ENCODE results near the gene ZNF554. TPM values are rescaled to one million over a fixed set of nuclear protein-coding genes. Genes with fewer than 3 reads are reported as not detected.

Gene ZNF554
- total RNA-seq, 4 donors from 2014 or later: 2.1 to 5.3 (median 2.6) TPM

DNA sequence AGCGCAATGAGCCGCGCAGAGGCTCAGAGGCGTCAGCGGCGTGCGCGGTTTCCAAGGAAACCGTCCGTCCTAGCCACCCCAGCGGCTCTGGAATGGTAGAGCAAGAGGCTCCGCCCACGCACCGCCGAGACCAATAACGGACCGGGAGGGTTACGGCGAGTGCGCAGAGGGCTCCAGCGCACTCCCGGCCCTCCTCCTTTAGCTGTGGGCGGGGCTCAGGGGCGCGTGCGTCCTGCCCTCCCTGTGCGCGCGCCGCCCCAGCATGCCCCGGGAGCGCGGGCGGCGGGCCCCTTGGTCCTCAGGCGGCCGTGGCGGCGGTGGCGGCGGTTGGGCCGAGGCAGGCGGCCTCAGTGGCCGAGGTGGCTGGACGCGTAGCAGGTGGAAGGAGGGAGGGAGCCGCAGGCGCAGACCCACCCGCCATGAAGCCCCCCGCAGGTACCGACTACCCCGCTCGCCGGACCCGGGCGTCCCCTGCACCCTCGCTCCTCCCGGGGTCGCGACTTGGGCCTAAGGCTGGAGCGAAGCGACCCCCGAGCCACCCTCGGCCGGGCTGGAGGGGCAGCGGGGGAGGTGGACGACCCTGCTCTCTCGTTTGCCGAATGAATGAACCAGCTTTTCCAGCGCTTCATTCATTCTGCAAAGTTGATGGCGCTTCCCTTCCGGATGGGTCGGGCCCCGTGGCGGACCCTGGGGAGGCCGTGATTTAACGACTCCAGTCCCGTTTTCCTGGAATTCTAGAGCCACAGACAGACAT lies 34.2 kb upstream of the ZNF554 start, which contains the start of gene THOP1:
TSS of gene THOP1 (plus strand) at position 260 of the 754 bp plus-strand sequence. CDS start at position 420, 160 bp downstream.
- DNase-seq: peak; percentile 95 to 98
- H3K9me3 ChIP-seq: no peaks in the 10 kb centered on the region
- in situ Hi-C loops (cut with MboI; ENCODE audit: low sequenced_read_pairs in 4 of 4) (no loop called here), intact Hi-C loops (cut with DNase I; ENCODE audit: low total_unique reads) (loop anchor here (1.0 kb wide), 1 partner anchor 34 kb away; the partner anchor contains the start of gene ZNF554)
- peaks cover 41 to 45% of the 10 kb centered on the region in 2 donors for H3K4me1 ChIP-seq
- peak; percentile 80 to 83 for ATAC-seq
- peak; percentile 33 to 54 for TF ChIP-seq POLR2A (IDR thresholded peaks at IDR 0.05)
- TF ChIP-seq, protein P1, sequence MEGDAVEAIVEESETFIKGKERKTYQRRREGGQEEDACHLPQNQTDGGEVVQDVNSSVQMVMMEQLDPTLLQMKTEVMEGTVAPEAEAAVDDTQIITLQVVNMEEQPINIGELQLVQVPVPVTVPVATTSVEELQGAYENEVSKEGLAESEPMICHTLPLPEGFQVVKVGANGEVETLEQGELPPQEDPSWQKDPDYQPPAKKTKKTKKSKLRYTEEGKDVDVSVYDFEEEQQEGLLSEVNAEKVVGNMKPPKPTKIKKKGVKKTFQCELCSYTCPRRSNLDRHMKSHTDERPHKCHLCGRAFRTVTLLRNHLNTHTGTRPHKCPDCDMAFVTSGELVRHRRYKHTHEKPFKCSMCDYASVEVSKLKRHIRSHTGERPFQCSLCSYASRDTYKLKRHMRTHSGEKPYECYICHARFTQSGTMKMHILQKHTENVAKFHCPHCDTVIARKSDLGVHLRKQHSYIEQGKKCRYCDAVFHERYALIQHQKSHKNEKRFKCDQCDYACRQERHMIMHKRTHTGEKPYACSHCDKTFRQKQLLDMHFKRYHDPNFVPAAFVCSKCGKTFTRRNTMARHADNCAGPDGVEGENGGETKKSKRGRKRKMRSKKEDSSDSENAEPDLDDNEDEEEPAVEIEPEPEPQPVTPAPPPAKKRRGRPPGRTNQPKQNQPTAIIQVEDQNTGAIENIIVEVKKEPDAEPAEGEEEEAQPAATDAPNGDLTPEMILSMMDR (IDR thresholded peaks at IDR 0.05 in 4 of 5, conservative IDR thresholded peaks at IDR 0.05 in 1 of 5): no peak
- H3K36me3 ChIP-seq: no peaks in the 10 kb centered on the region
- H3K4me3 ChIP-seq: peak within 1 kb of the TSS; percentile 83 to 97 (median 87)
- H3K27ac ChIP-seq: peak within 1 kb of the TSS; percentile 68 to 78 (median 72)
- no peaks in the 10 kb centered on the region for H3K27me3 ChIP-seq

DNA sequence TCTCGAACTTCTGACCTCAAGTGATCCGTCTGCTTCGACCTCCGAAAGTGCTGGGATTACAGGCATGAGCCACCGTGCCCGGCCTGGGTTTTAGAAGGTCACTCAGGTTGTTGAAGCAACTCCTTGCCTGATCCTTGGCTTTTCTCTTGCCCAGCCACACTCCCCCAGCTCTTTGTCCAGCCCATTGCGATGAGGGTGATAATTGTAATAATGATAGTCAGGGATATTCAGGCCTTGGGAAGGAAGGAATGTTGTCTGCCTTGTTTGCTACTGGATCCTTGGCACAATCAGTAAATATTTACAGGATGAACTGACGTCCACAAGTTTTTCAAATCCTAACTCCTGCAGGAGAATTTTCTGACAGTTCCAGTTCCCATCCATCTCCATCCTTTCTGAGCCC lies 32.6 kb upstream of the ZNF554 start:
- intact Hi-C loops (cut with DNase I; ENCODE audit: low total_unique reads) (no loop called here), in situ Hi-C loops (cut with MboI; ENCODE audit: low sequenced_read_pairs in 4 of 4) (no loop called here)
- Histone ChIP-seq H3K27ac (no peak overlapping the region), H3K9me3 (no peaks in the 10 kb centered on the region), H3K36me3 (peaks cover 0 to 13% of the 10 kb centered on the region in 2 donors), H3K4me3 (no peak overlapping the region), H3K27me3 (no peaks in the 10 kb centered on the region), H3K4me1 (peaks cover 25 to 30% of the 10 kb centered on the region in 2 donors)
- DNase-seq (no peak), ATAC-seq (no peak)
- no peak for TF ChIP-seq POLR2A (IDR thresholded peaks at IDR 0.05)
- TF ChIP-seq, protein P1 (IDR thresholded peaks at IDR 0.05 in 4 of 5, conservative IDR thresholded peaks at IDR 0.05 in 1 of 5): no peak

DNA sequence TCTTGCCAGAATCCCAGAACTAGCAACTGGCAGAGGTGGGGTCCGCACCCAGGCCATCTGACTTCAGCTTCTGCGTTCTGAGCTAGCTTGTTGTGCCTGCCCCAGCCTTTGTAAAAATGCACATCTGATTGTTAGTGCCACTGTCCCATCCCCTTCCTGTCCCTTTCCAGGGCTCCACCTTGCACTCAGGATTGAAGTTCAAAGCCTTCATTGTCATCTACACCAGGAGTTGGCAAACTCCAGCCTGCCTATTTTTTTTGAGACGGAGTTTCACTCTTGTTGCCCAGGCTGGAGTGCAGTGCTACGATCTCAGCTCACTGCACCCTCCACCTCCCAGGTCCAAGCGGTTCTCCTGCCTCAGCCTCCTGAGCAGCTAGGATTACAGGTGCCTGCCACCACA lies 31.4 kb upstream of the ZNF554 start:
- peaks cover 22 to 26% of the 10 kb centered on the region in 2 donors for H3K4me1 ChIP-seq
- no peaks in the 10 kb centered on the region for H3K9me3 ChIP-seq
- H3K4me3 ChIP-seq: no peak overlapping the region
- TF ChIP-seq, protein P1 (IDR thresholded peaks at IDR 0.05 in 4 of 5, conservative IDR thresholded peaks at IDR 0.05 in 1 of 5): no peak
- TF ChIP-seq POLR2A (IDR thresholded peaks at IDR 0.05): no peak
- DNase-seq (no peak), ATAC-seq (no peak)
- no peak overlapping the region for H3K27ac ChIP-seq
- intact Hi-C loops (cut with DNase I; ENCODE audit: low total_unique reads): no loop called here
- H3K27me3 ChIP-seq: no peaks in the 10 kb centered on the region
- in situ Hi-C loops (cut with MboI; ENCODE audit: low sequenced_read_pairs in 4 of 4): no loop called here
- peaks cover 0 to 19% of the 10 kb centered on the region in 2 donors for H3K36me3 ChIP-seq

DNA sequence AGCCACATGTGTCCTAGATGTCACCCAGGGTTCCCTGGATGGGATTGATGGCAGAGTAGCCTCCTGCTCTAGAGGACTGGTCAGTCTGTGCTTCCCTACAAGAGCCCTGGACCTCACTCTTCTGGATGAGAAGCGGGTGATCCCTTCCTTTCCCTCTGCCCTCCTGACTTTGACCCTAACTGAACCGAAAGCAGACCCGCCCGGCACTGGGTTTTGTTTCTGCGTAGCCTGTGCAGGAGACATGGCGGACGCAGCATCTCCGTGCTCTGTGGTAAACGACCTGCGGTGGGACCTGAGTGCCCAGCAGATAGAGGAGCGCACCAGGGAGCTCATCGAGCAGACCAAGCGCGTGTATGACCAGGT lies 29.5 kb upstream of the ZNF554 start:
- ATAC-seq (no peak), DNase-seq (no peak)
- intact Hi-C loops (cut with DNase I; ENCODE audit: low total_unique reads) (no loop called here), in situ Hi-C loops (cut with MboI; ENCODE audit: low sequenced_read_pairs in 4 of 4) (no loop called here)
- Histone ChIP-seq H3K27ac (no peak overlapping the region), H3K27me3 (no peaks in the 10 kb centered on the region), H3K4me3 (no peak overlapping the region), H3K36me3 (peaks cover 0 to 31% of the 10 kb centered on the region in 2 donors), H3K4me1 (peaks cover 9 to 10% of the 10 kb centered on the region in 2 donors), H3K9me3 (no peaks in the 10 kb centered on the region)
- TF ChIP-seq POLR2A (IDR thresholded peaks at IDR 0.05): no peak
- TF ChIP-seq, protein P1 (IDR thresholded peaks at IDR 0.05 in 4 of 5, conservative IDR thresholded peaks at IDR 0.05 in 1 of 5): no peak
